A549 (cell line): ENCODE results near the gene PUDP.

ENCODE experiments used
- CTCF ChIP-seq: fragments of >200 bp; sonication (Bioruptor Twin); formaldehyde crosslinking; IDR thresholded peaks from 3 replicates; pipeline ENCODE4 v1.5.1; 2016
- SMC3 ChIP-seq: fragments of >200 bp; sonication (Bioruptor Twin); formaldehyde crosslinking; IDR thresholded peaks from 3 replicates; pipeline ENCODE4 v1.6.1; 2018; ENCODE audit warnings: inconsistent platforms

- no peak for TF ChIP-seq CTCF
- TF ChIP-seq SMC3 = no peak
Measured at GRCh38 chrX:7143941-7144525, 3.9 kb downstream of the PUDP start.
